ENCODE measurements around the gene PDE1C.

DNA sequence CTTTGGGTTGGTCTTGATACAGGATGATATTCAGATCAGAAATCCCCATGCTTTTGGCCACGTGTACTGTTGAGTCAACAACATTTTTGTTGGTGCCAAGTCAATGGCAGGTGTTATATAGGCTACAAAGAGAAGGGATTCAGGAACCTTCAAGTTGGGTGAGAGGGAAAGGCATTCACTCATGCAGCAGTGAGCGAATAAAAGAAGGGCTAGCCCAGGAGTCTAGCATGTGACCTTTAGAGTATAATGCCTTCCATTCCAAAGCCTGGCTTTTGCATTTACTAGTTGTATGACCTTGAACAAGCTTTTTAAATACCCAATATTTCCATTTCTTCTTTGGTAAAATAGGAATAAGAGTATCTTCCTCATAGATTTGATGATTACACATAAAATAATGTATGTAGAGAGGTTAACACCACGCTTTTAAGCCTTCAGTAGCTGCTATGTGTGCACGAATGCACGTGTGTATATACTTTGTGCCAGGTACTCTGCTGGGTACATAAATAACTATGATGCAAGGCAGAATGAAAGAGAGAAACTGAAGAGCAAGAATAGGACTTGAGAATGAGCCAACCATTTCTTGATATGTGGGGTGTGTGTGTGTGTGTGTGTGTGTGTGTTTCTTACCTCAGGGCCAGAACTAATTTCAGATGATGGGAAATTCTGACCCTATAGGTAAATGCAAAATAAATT lies 163.6 kb downstream of the PDE1C start:
- TF ChIP-seq, protein P1, sequence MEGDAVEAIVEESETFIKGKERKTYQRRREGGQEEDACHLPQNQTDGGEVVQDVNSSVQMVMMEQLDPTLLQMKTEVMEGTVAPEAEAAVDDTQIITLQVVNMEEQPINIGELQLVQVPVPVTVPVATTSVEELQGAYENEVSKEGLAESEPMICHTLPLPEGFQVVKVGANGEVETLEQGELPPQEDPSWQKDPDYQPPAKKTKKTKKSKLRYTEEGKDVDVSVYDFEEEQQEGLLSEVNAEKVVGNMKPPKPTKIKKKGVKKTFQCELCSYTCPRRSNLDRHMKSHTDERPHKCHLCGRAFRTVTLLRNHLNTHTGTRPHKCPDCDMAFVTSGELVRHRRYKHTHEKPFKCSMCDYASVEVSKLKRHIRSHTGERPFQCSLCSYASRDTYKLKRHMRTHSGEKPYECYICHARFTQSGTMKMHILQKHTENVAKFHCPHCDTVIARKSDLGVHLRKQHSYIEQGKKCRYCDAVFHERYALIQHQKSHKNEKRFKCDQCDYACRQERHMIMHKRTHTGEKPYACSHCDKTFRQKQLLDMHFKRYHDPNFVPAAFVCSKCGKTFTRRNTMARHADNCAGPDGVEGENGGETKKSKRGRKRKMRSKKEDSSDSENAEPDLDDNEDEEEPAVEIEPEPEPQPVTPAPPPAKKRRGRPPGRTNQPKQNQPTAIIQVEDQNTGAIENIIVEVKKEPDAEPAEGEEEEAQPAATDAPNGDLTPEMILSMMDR (IDR thresholded peaks at IDR 0.05) = no peak
- no peak for TF ChIP-seq EZH2 (IDR thresholded peaks at IDR 0.05; ENCODE audit: borderline replicate concordance, insufficient read depth, low read depth, low read length, poor library complexity, severe bottlenecking)
